H1 (cell line): ENCODE measurements around the gene PLCB1. TPM values are rescaled to one million over a fixed set of nuclear protein-coding genes. Genes with fewer than 3 reads are reported as not detected.

Source experiments
- CTCF ChIA-PET: fragments of 300-600 bp; sonication (Branson Sonifier 250); formaldehyde crosslinking; loops from one replicate; lab custom pipeline; 2021; ENCODE audit not compliant: partially characterized antibody; lab: Charles Lee
- POLR2A ChIA-PET: fragments of 300-600 bp; sonication (Branson Sonifier 250); formaldehyde crosslinking; loops from one replicate; lab custom pipeline; 2021; ENCODE audit warnings: inconsistent platforms; ENCODE audit not compliant: partially characterized antibody; lab: Charles Lee
- DNase-seq, 2 experiments: peaks; one replicate each; pipeline versions ENCODE4 v3.0.0 to v3.0.0-alpha.2; 2010 to 2022; ENCODE audit warnings: low spot score in 2 of 2, low read depth in 1 of 2, mixed read lengths in 1 of 2
- FAIRE-seq: peaks from 2 replicates; lab custom pipeline; 2011; peaks lifted over from hg19 to GRCh38; lab: Jason Lieb, UNC
- H2AFZ ChIP-seq: 2 replicates; pipeline ENCODE4 v1.8.1; 2012; ENCODE audit warnings: low read length, inconsistent platforms
- H2AK5ac ChIP-seq: 2 replicates; pipeline ENCODE4 v1.6.1; 2013; ENCODE audit warnings: low read depth, low read length
- H2BK120ac ChIP-seq: replicated peaks from 2 replicates; pipeline ENCODE3; 2013; ENCODE audit warnings: low read depth, low read length, inconsistent platforms
- H2BK12ac ChIP-seq: 2 replicates; pipeline ENCODE4 v1.6.1; 2013; ENCODE audit warnings: low read depth, low read length
- H2BK15ac ChIP-seq: 2 replicates; pipeline ENCODE4 v1.6.1; 2013; ENCODE audit warnings: low read length
- H2BK20ac ChIP-seq: 2 replicates; pipeline ENCODE4 v1.6.1; 2013; ENCODE audit warnings: low read length
- H2BK5ac ChIP-seq: 2 replicates; pipeline ENCODE4 v1.6.1; 2013; ENCODE audit warnings: low read depth, low read length
- H3K14ac ChIP-seq: 2 replicates; pipeline ENCODE4 v1.6.1; 2013; ENCODE audit warnings: inconsistent platforms; ENCODE audit not compliant: insufficient read length
- H3K18ac ChIP-seq: 2 replicates; pipeline ENCODE4 v1.6.1; 2013; ENCODE audit warnings: low read length; ENCODE audit errors: extremely low read depth
- H3K23ac ChIP-seq: 2 replicates; pipeline ENCODE4 v1.6.1; 2013; ENCODE audit warnings: inconsistent platforms; ENCODE audit not compliant: insufficient read length
- H3K23me2 ChIP-seq: 2 replicates; pipeline ENCODE4 v1.6.1; 2013; ENCODE audit warnings: low read depth, low read length
- H3K27ac ChIP-seq: 2 replicates; pipeline ENCODE4 v1.6.1; 2011; ENCODE audit warnings: low read depth, low read length, inconsistent platforms
- H3K27me3 ChIP-seq, 4 experiments: replicated peaks in 1 of 4; 1 replicate in 1 of 4; 2 replicates in 3 of 4; pipeline versions ENCODE4 v1.6.1 to v1.8.1; 2011 to 2013; ENCODE audit warnings: low read length in 3 of 4, mild to moderate bottlenecking in 3 of 4, inconsistent platforms in 2 of 4, mixed read lengths in 2 of 4, moderate library complexity in 1 of 4; ENCODE audit not compliant: control insufficient read depth in 3 of 4, insufficient read depth in 3 of 4; ENCODE audit errors: extremely low read depth in 1 of 4
- H3K36me3 ChIP-seq, 4 experiments: 2 replicates each; pipeline versions ENCODE4 v1.6.1 to v1.8.1; 2011 to 2013; ENCODE audit warnings: mild to moderate bottlenecking in 4 of 4, low read length in 3 of 4, moderate library complexity in 2 of 4, control low read depth in 1 of 4, inconsistent platforms in 1 of 4; ENCODE audit not compliant: insufficient read depth in 4 of 4, control insufficient read depth in 2 of 4
- H3K4ac ChIP-seq: replicated peaks from 2 replicates; pipeline ENCODE3; 2013; ENCODE audit warnings: low read length, low read depth, mixed read lengths, inconsistent platforms; ENCODE audit not compliant: insufficient read length
- H3K4me1 ChIP-seq, 4 experiments: replicated peaks in 1 of 4; 1 replicate in 1 of 4; 2 replicates in 3 of 4; pipeline versions ENCODE4 v1.6.1 to v1.8.1; 2011 to 2013; ENCODE audit warnings: low read length in 3 of 4, inconsistent platforms in 2 of 4, mixed read lengths in 1 of 4; ENCODE audit not compliant: insufficient read depth in 4 of 4, control insufficient read depth in 3 of 4
- H3K4me2 ChIP-seq, 2 experiments: 2 replicates each; pipeline versions ENCODE4 v1.6.1 to v1.8.1; 2011 to 2013; ENCODE audit warnings: low read depth in 2 of 2, low read length in 2 of 2, control low read depth in 1 of 2, inconsistent platforms in 1 of 2, mild to moderate bottlenecking in 1 of 2; ENCODE audit not compliant: insufficient read depth in 1 of 2
- H3K4me3 ChIP-seq, 4 experiments: fragments of 200-600, 300-600 bp in 1 of 4; sonication (generic), shearing (Covaris generic), sonication (Bioruptor Twin) in 1 of 4; 2 replicates each; pipeline versions ENCODE4 v1.5.1 to v1.8.1; 2011 to 2016; ENCODE audit warnings: low read length in 4 of 4, low read depth in 3 of 4, control low read depth in 2 of 4, inconsistent platforms in 2 of 4, mild to moderate bottlenecking in 2 of 4, mixed read lengths in 1 of 4, moderate library complexity in 1 of 4; ENCODE audit not compliant: insufficient read depth in 2 of 4; ENCODE audit errors: extremely low read depth in 1 of 4
- H3K56ac ChIP-seq: replicated peaks from 2 replicates; pipeline ENCODE3; 2013; ENCODE audit warnings: low read depth, mild to moderate bottlenecking, mixed read lengths, low read length, inconsistent platforms; ENCODE audit not compliant: insufficient read length
- H3K79me1 ChIP-seq: 2 replicates; pipeline ENCODE4 v1.6.1; 2013; ENCODE audit warnings: low read depth, low read length, control low read depth
- H3K79me2 ChIP-seq, 2 experiments: 2 replicates each; pipeline versions ENCODE4 v1.6.1 to v1.8.1; 2012 to 2013; ENCODE audit warnings: low read length in 2 of 2, mild to moderate bottlenecking in 2 of 2, inconsistent platforms in 1 of 2; ENCODE audit not compliant: insufficient read depth in 2 of 2, control insufficient read depth in 1 of 2
- H3K9ac ChIP-seq, 4 experiments: replicated peaks in 1 of 4; 1 replicate in 1 of 4; 2 replicates in 3 of 4; pipeline versions ENCODE4 v1.6.1 to v1.8.1; 2011 to 2013; ENCODE audit warnings: low read depth in 3 of 4, low read length in 3 of 4, control low read depth in 2 of 4, mild to moderate bottlenecking in 2 of 4, moderate library complexity in 2 of 4, inconsistent platforms in 1 of 4; ENCODE audit errors: extremely low read depth in 1 of 4
- H3K9me3 ChIP-seq, 2 experiments: 2 replicates each; pipeline versions ENCODE4 v1.6.1 to v1.8.1; 2012 to 2013; ENCODE audit warnings: mild to moderate bottlenecking in 2 of 2, moderate library complexity in 2 of 2, control low read depth in 1 of 2, inconsistent platforms in 1 of 2, low read depth in 1 of 2, low read length in 1 of 2, mixed read lengths in 1 of 2; ENCODE audit not compliant: insufficient read depth in 2 of 2
- H4K20me1 ChIP-seq, 2 experiments: replicated peaks in 1 of 2; 2 replicates each; pipeline versions ENCODE3 to v1.8.1; 2011 to 2013; ENCODE audit warnings: inconsistent platforms in 2 of 2, low read length in 2 of 2, mild to moderate bottlenecking in 1 of 2; ENCODE audit not compliant: insufficient read depth in 2 of 2, control insufficient read depth in 1 of 2
- H4K5ac ChIP-seq: 2 replicates; pipeline ENCODE4 v1.6.1; 2013; ENCODE audit warnings: low read length, low read depth, mixed read lengths, inconsistent platforms; ENCODE audit not compliant: insufficient read length
- H4K8ac ChIP-seq: 2 replicates; pipeline ENCODE4 v1.8.0; 2013; ENCODE audit warnings: mild to moderate bottlenecking, moderate library complexity, low read length, inconsistent platforms; ENCODE audit not compliant: insufficient read depth; ENCODE audit errors: extremely low read depth
- H4K91ac ChIP-seq: replicated peaks from 2 replicates; pipeline ENCODE3; 2013; ENCODE audit warnings: low read length, mixed read lengths, inconsistent platforms; ENCODE audit not compliant: insufficient read length
- WGBS, 2 experiments: shearing (Covaris generic) in 1 of 2; methylation state at CpG; one replicate each; pipeline versions ENCODE4 v1.1.6 to v1.1.7; 2013 to 2015; ENCODE audit warnings: low lambda C conversion rate in 2 of 2, mixed read lengths in 2 of 2, inconsistent platforms in 1 of 2, low coverage in 1 of 2, missing lambda C conversion rate in 1 of 2; ENCODE audit not compliant: insufficient replicate concordance in 2 of 2, insufficient coverage in 1 of 2, insufficient read length in 1 of 2; ENCODE audit errors: extremely low coverage in 1 of 2, missing lambda C conversion rate in 1 of 2; 5-methylcytosine and 5-hydroxymethylcytosine counted together
- polyA plus RNA-seq, 7 experiments: library from polyadenylated mRNA; depleted of rRNA in 3 of 7; stranded (reverse) in 5 of 7; unstranded in 2 of 7; fragments of >200 nt in 5 of 7; fragments of 200-250 nt in 2 of 7; gene quantifications; 1 replicate in 5 of 7; 2 replicates in 1 of 7; 4 replicates in 1 of 7; pipeline versions ENCODE4 v1.2.1 to v1.2.3, GENCODE V29; 2011 to 2013; ENCODE audit warnings: missing spikeins in 2 of 7, mixed read lengths in 2 of 7
- total RNA-seq: library from RNA; stranded (reverse); fragmentation: NEBNext Ultra II Directional; extraction: Animal tissue kit (Norgen Biotek cat#: 25700); gene quantifications from 2 replicates; pipeline ENCODE4 v1.2.1, GENCODE V29; 2021

The PLCB1 gene
- total and polyA plus RNA-seq, 2 of the 8 experiments (the other 6 are each of a cell fraction or from before 2014, with no cell fraction given): 2.6 to 9.1 TPM

DNA sequence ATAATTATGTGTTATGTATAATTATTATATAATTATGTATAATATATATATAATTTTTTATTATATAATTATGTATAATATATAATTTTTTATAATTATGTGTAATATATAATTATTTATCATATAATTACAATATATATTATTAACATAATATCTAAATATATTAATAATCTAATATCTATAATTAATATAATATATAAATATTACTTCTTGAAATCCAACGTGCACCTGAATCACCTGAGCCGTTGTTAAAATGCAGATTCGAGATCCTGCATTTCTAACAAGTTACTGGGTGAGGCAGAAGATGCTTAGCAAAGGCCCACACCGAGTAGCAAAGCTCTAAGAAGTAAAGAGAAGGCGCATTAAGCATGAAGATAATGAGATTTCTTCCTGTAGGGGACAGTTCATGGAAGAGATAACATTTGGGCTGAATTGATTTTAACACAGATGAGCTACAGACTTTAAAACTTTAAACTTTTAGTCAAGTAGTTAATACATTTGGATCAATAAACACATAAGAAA is 530.4 kb downstream of the PLCB1 start:
- Histone ChIP-seq H2BK5ac (no peak overlapping the region), H3K9ac (no peak overlapping the region), H2AK5ac (no peak overlapping the region), H3K27ac (no peak overlapping the region), H4K20me1 (no peaks in the 10 kb centered on the region), H4K8ac (no peak overlapping the region), H3K9me3 (no peaks in the 10 kb centered on the region), H3K79me1 (no peaks in the 10 kb centered on the region), H2BK20ac (no peak overlapping the region), H3K27me3 (no peaks in the 10 kb centered on the region), H3K14ac (no peak overlapping the region), H2BK15ac (no peak overlapping the region), H4K5ac (no peak overlapping the region), H2BK120ac (no peak overlapping the region), H2AFZ (no peak overlapping the region), H4K91ac (no peak overlapping the region), H3K4me1 (no peaks in the 10 kb centered on the region), H3K4ac (no peak overlapping the region), H3K4me3 (no peak overlapping the region), H3K23me2 (no peaks in the 10 kb centered on the region), H3K36me3 (no peaks in the 10 kb centered on the region), H3K79me2 (no peaks in the 10 kb centered on the region), H3K4me2 (no peak overlapping the region), H3K56ac (no peak overlapping the region), H2BK12ac (no peak overlapping the region), H3K23ac (no peak overlapping the region), H3K18ac (no peak overlapping the region)
- CTCF ChIA-PET: no interaction called here
- DNase-seq (no peak), FAIRE-seq (no peak)
- POLR2A ChIA-PET: no interaction called here
- WGBS, 2 experiments: 85% methylated on average over 5 of the region's 5 CpGs; no CpG with 5 or more reads in 1 of the 2 experiments
